DND-41 (cell line): ENCODE results near the gene CST5.

Source experiments
- ATAC-seq: fragments of 200-7000 bp; cut with Tn5 transposase; 3 replicates; pipeline ENCODE4 v1.9.1; 2021; ENCODE audit warnings: low read depth; ENCODE audit not compliant: insufficient read depth
- DNase-seq: peaks from one replicate; pipeline ENCODE4 v3.0.0-alpha.2; 2020
- H2AFZ ChIP-seq: 2 replicates; pipeline ENCODE4 v1.6.0; 2012; ENCODE audit warnings: low read depth, low read length
- H3K27ac ChIP-seq: 2 replicates; pipeline ENCODE4 v1.5.1; 2012; ENCODE audit warnings: low read length, inconsistent platforms
- H3K27me3 ChIP-seq: fragments of 200-600 bp; sonication (generic); 2 replicates; pipeline ENCODE4 v1.6.0; 2012; ENCODE audit warnings: low read length, mild to moderate bottlenecking, inconsistent platforms; ENCODE audit not compliant: insufficient read depth, poor library complexity
- H3K36me3 ChIP-seq: 2 replicates; pipeline ENCODE4 v1.5.1; 2012; ENCODE audit warnings: low read length, inconsistent platforms; ENCODE audit not compliant: insufficient read depth
- H3K4me1 ChIP-seq: 2 replicates; pipeline ENCODE4 v1.5.1; 2012; ENCODE audit warnings: mild to moderate bottlenecking, low read length; ENCODE audit not compliant: insufficient read depth
- H3K4me2 ChIP-seq: 2 replicates; pipeline ENCODE4 v1.6.0; 2012; ENCODE audit warnings: mild to moderate bottlenecking, moderate library complexity, low read length, inconsistent platforms; ENCODE audit not compliant: insufficient read depth
- H3K4me3 ChIP-seq, 2 experiments: fragments of 200-600 bp in 1 of 2; shearing (Covaris generic) in 1 of 2; 2 replicates each; pipeline ENCODE4 v1.5.1; 2012 to 2016; ENCODE audit warnings: inconsistent platforms in 2 of 2, low read length in 2 of 2, mild to moderate bottlenecking in 2 of 2, low read depth in 1 of 2, moderate library complexity in 1 of 2
- H3K79me2 ChIP-seq: 2 replicates; pipeline ENCODE4 v1.6.0; 2012; ENCODE audit warnings: low read length, inconsistent platforms; ENCODE audit not compliant: insufficient read depth
- H3K9ac ChIP-seq: 2 replicates; pipeline ENCODE4 v1.6.0; 2012; ENCODE audit warnings: low read depth, mild to moderate bottlenecking, inconsistent platforms, low read length, moderate library complexity
- H3K9me3 ChIP-seq: 2 replicates; pipeline ENCODE4 v1.5.1; 2012; ENCODE audit warnings: low read length, moderate library complexity, mild to moderate bottlenecking, inconsistent platforms; ENCODE audit not compliant: insufficient read depth, severe bottlenecking
- H4K20me1 ChIP-seq: 2 replicates; pipeline ENCODE4 v1.6.0; 2012; ENCODE audit warnings: low read length; ENCODE audit not compliant: insufficient read depth
- CTCF ChIP-seq: IDR thresholded peaks from 2 replicates; pipeline ENCODE4 v1.5.1; 2012; ENCODE audit warnings: borderline replicate concordance, low read length, moderate library complexity, mild to moderate bottlenecking; ENCODE audit not compliant: poor library complexity, severe bottlenecking; ENCODE audit errors: extremely low read depth
- EZH2 ChIP-seq: IDR thresholded peaks from 3 replicates; pipeline ENCODE4 v1.6.1; 2012; ENCODE audit warnings: borderline replicate concordance, low read depth, mild to moderate bottlenecking, moderate library complexity, low read length, inconsistent platforms; ENCODE audit not compliant: severe bottlenecking

CST5 gene

GRCh38 chr20:23881371-23881770 is 1.8 kb upstream of the CST5 start:
- H3K4me3 ChIP-seq, result no peak overlapping the region
- no peaks in the 10 kb centered on the region for H4K20me1 ChIP-seq
- no peak overlapping the region for H3K27ac ChIP-seq
- H3K9ac ChIP-seq, result no peak overlapping the region
- no peak for DNase-seq
- no peak overlapping the region for H3K4me2 ChIP-seq
- H3K36me3 ChIP-seq, result no peaks in the 10 kb centered on the region
- peaks cover 4% of the 10 kb centered on the region for H3K4me1 ChIP-seq
- H3K79me2 ChIP-seq, result no peaks in the 10 kb centered on the region
- TF ChIP-seq EZH2 (no peak), CTCF (no peak)
- no peaks in the 10 kb centered on the region for H3K27me3 ChIP-seq
- H2AFZ ChIP-seq, result no peak overlapping the region
- H3K9me3 ChIP-seq, result no peaks in the 10 kb centered on the region
- ATAC-seq, result no peak

- no peaks in the 10 kb centered on the region for H4K20me1 ChIP-seq
- no peaks in the 10 kb centered on the region for H3K79me2 ChIP-seq
- no peak for ATAC-seq
- no peaks in the 10 kb centered on the region for H3K27me3 ChIP-seq
- no peak overlapping the region for H3K4me3 ChIP-seq
- no peak overlapping the region for H3K4me2 ChIP-seq
- H3K4me1 ChIP-seq, result peaks cover 13% of the 10 kb centered on the region
- no peaks in the 10 kb centered on the region for H3K9me3 ChIP-seq
- DNase-seq, result no peak
- H3K9ac ChIP-seq, result no peak overlapping the region
- no peaks in the 10 kb centered on the region for H3K36me3 ChIP-seq
- TF ChIP-seq EZH2 (no peak), CTCF (no peak)
- H3K27ac ChIP-seq, result no peak overlapping the region
- no peak overlapping the region for H2AFZ ChIP-seq
Measured at GRCh38 chr20:23880417-23880816, 869 bp upstream of the CST5 start.

GRCh38 chr20:23879811-23880374 is 345 bp upstream of the CST5 start:
- no peaks in the 10 kb centered on the region for H3K9me3 ChIP-seq
- H3K79me2 ChIP-seq, result no peaks in the 10 kb centered on the region
- H3K36me3 ChIP-seq, result no peaks in the 10 kb centered on the region
- no peaks in the 10 kb centered on the region for H3K27me3 ChIP-seq
- H3K27ac ChIP-seq, result no peak overlapping the region
- no peak overlapping the region for H3K9ac ChIP-seq
- peaks cover 18% of the 10 kb centered on the region for H3K4me1 ChIP-seq
- TF ChIP-seq CTCF (no peak), EZH2 (no peak)
- no peak overlapping the region for H2AFZ ChIP-seq
- no peak overlapping the region for H3K4me3 ChIP-seq
- no peaks in the 10 kb centered on the region for H4K20me1 ChIP-seq
- DNase-seq, result no peak
- no peak for ATAC-seq
- H3K4me2 ChIP-seq, result no peak overlapping the region
